Uterus (tissue), 2 donors: ENCODE results near the gene ERMP1.

Experiments used
- CTCF ChIP-seq, 4 experiments: fragments of 200-600 bp in 2 of 4; fragments of 450-650 bp in 2 of 4; sonication (generic) in 2 of 4; IDR thresholded peaks; one replicate each; pipeline ENCODE4 v1.5.1; 2016 to 2019; ENCODE audit warnings: antibody characterized with exemption in 4 of 4, mild to moderate bottlenecking in 2 of 4, moderate library complexity in 1 of 4
- POLR2A ChIP-seq, 2 donors: fragments of 450-650 bp; IDR thresholded peaks; one replicate each; pipeline ENCODE4 v1.6.1; 2016; ENCODE audit warnings: antibody characterized with exemption in 2 of 2, mild to moderate bottlenecking in 1 of 2, moderate library complexity in 1 of 2

- TF ChIP-seq CTCF (IDR thresholded peaks at IDR 0.05) (no peak), POLR2A (IDR thresholded peaks at IDR 0.05) (no peak)
These were observed 7.7 kb downstream of the ERMP1 start for GRCh38 chr9:5825223-5825622.
